Breast epithelium (tissue), 4 donors: ENCODE measurements around the gene DACH1. TPM values are rescaled to one million over a fixed set of nuclear protein-coding genes. Genes with fewer than 3 reads are reported as not detected.

ENCODE experiments used
- DNase-seq, 2 donors: peaks; one replicate each; pipeline ENCODE4 v3.0.0-alpha.2; 2019; ENCODE audit warnings: low spot score in 2 of 2
- H3K27ac ChIP-seq, 2 donors: fragments of 200-600 bp; sonication (generic) in 1 of 2; one replicate each; pipeline ENCODE4 v1.5.1; 2016 to 2019; ENCODE audit warnings: mild to moderate bottlenecking in 1 of 2
- H3K27me3 ChIP-seq, 2 donors: fragments of 200-600 bp; sonication (generic) in 1 of 2; one replicate each; pipeline versions ENCODE4 v1.5.1 to v1.6.0; 2017 to 2019; ENCODE audit warnings: control low read depth in 1 of 2, mild to moderate bottlenecking in 1 of 2
- H3K36me3 ChIP-seq: fragments of 200-600 bp; one replicate; pipeline ENCODE4 v1.5.1; 2019
- H3K4me1 ChIP-seq, 2 donors: fragments of 200-600 bp; sonication (generic); one replicate each; pipeline ENCODE4 v1.5.1; 2016 to 2019; ENCODE audit warnings: control low read depth in 1 of 2
- H3K4me3 ChIP-seq, 3 donors: fragments of 200-600 bp; sonication (generic); 1 replicate in 2 of 3; 2 replicates in 1 of 3; pipeline ENCODE4 v1.5.1; 2016 to 2019; ENCODE audit warnings: mild to moderate bottlenecking in 3 of 3, moderate library complexity in 2 of 3
- H3K9me3 ChIP-seq, 2 donors: fragments of 200-600 bp; sonication (generic) in 1 of 2; one replicate each; pipeline ENCODE4 v1.5.1; 2016 to 2019; ENCODE audit warnings: control low read depth in 1 of 2
- CTCF ChIP-seq, 3 donors: fragments of 450-650 bp; IDR thresholded peaks; one replicate each; pipeline ENCODE4 v1.5.1; 2016 to 2017; ENCODE audit warnings: antibody characterized with exemption in 3 of 3, mild to moderate bottlenecking in 3 of 3, moderate library complexity in 3 of 3
- POLR2A ChIP-seq: fragments of 450-650 bp; IDR thresholded peaks from one replicate; pipeline ENCODE4 v1.6.1; 2016; ENCODE audit warnings: antibody characterized with exemption, mild to moderate bottlenecking, moderate library complexity
- POLR2AphosphoS5 ChIP-seq, 3 donors: sonication (generic); formaldehyde crosslinking; IDR thresholded peaks; one replicate each; pipeline ENCODE4 v1.6.1; 2017; ENCODE audit warnings: antibody characterized with exemption in 3 of 3
- intact Hi-C: fragments of 100-400 bp; cut with DNase I; formaldehyde crosslinking; loops from one replicate; pipeline ENCODE4 v1.15.1; 2023; ENCODE audit warnings: low total_unique reads
- total RNA-seq, 3 donors: library from RNA; depleted of rRNA; stranded (reverse); fragments of >200 nt; gene quantifications; one replicate each; pipeline ENCODE4 v1.1.0, GENCODE V29; 2016

Gene DACH1
- total RNA-seq, 3 donors from 2014 or later = 2.2 to 13.9 (median 11.5) TPM

- H3K4me3 ChIP-seq = no peak overlapping the region
- H3K9me3 ChIP-seq = no peaks in the 10 kb centered on the region
- no peaks in the 10 kb centered on the region for H3K4me1 ChIP-seq
- no peak for TF ChIP-seq POLR2AphosphoS5 (IDR thresholded peaks at IDR 0.05)
- no peak for TF ChIP-seq CTCF (IDR thresholded peaks at IDR 0.05)
- TF ChIP-seq POLR2A = no peak
- DNase-seq = no peak
- H3K27me3 ChIP-seq = no peaks in the 10 kb centered on the region
- intact Hi-C loops = no loop called here
- H3K27ac ChIP-seq = no peak overlapping the region
- H3K36me3 ChIP-seq = no peaks in the 10 kb centered on the region
Observed at GRCh38 chr13:71702253-71702652, 164.8 kb downstream of the DACH1 start.

- H3K4me1 ChIP-seq = no peaks in the 10 kb centered on the region
- intact Hi-C loops = no loop called here
- H3K4me3 ChIP-seq = no peak overlapping the region
- DNase-seq = no peak
- H3K27me3 ChIP-seq = no peaks in the 10 kb centered on the region
- no peaks in the 10 kb centered on the region for H3K9me3 ChIP-seq
- no peak overlapping the region for H3K27ac ChIP-seq
- H3K36me3 ChIP-seq = no peaks in the 10 kb centered on the region
- TF ChIP-seq CTCF (IDR thresholded peaks at IDR 0.05) (no peak), POLR2A (no peak), POLR2AphosphoS5 (IDR thresholded peaks at IDR 0.05) (no peak)
Observed at GRCh38 chr13:71701741-71702140, 165.3 kb downstream of the DACH1 start.

- intact Hi-C loops = no loop called here
Observed at GRCh38 chr13:71699342-71699741, 167.7 kb downstream of the DACH1 start.

GRCh38 chr13:71695662-71696061, 171.3 kb downstream of the DACH1 start:
- Histone ChIP-seq H3K4me3 (no peak overlapping the region), H3K27me3 (no peaks in the 10 kb centered on the region), H3K27ac (no peak overlapping the region), H3K36me3 (no peaks in the 10 kb centered on the region), H3K9me3 (no peaks in the 10 kb centered on the region), H3K4me1 (no peaks in the 10 kb centered on the region)
- DNase-seq = no peak
- intact Hi-C loops = no loop called here
- no peak for TF ChIP-seq POLR2AphosphoS5 (IDR thresholded peaks at IDR 0.05)
- no peak for TF ChIP-seq CTCF (IDR thresholded peaks at IDR 0.05)
- no peak for TF ChIP-seq POLR2A

More at GRCh38 chr13:71699342-71699741, 167.7 kb downstream of the DACH1 start:
- Histone ChIP-seq H3K27me3 (no peaks in the 10 kb centered on the region), H3K4me3 (no peak overlapping the region), H3K4me1 (no peaks in the 10 kb centered on the region), H3K9me3 (no peaks in the 10 kb centered on the region), H3K27ac (no peak overlapping the region), H3K36me3 (no peaks in the 10 kb centered on the region)
- DNase-seq = no peak
- TF ChIP-seq POLR2AphosphoS5 (IDR thresholded peaks at IDR 0.05) (no peak), CTCF (IDR thresholded peaks at IDR 0.05) (no peak), POLR2A (no peak)

GRCh38 chr13:71685072-71685471, 181.9 kb downstream of the DACH1 start:
- Histone ChIP-seq H3K27me3 (no peaks in the 10 kb centered on the region), H3K27ac (no peak overlapping the region), H3K36me3 (no peaks in the 10 kb centered on the region), H3K4me3 (no peak overlapping the region), H3K4me1 (no peaks in the 10 kb centered on the region), H3K9me3 (no peaks in the 10 kb centered on the region)
- intact Hi-C loops = no loop called here
- no peak for TF ChIP-seq CTCF (IDR thresholded peaks at IDR 0.05)
- TF ChIP-seq POLR2A = no peak
- TF ChIP-seq POLR2AphosphoS5 (IDR thresholded peaks at IDR 0.05) = no peak
- no peak for DNase-seq
